ENCODE measurements around the gene RAB6B. TPM values are rescaled to one million over a fixed set of nuclear protein-coding genes. Genes with fewer than 3 reads are reported as not detected.

The RAB6B gene
- total RNA-seq, 1 donor from 2014 or later, result 1.6 TPM

GRCh38 chr3:133915685-133916658 lies 20.3 kb upstream of the RAB6B start:
- Histone ChIP-seq H3K27me3 (ENCODE audit: control insufficient read depth in 3 of 3, insufficient read depth in 3 of 3, low read length in 3 of 3) (peaks cover 0 to 12% (median 4%) of the 10 kb centered on the region in 3 donors), H3K27ac (ENCODE audit: low read depth, low read length) (no peak overlapping the region), H3K4me3 (ENCODE audit: low read length in 3 of 3) (no peak overlapping the region), H3K9ac (ENCODE audit: low read depth in 1 of 3, low read length in 3 of 3) (no peak overlapping the region), H3K4me1 (ENCODE audit: control insufficient read depth in 3 of 3, insufficient read depth in 3 of 3, low read length in 3 of 3) (no peaks in the 10 kb centered on the region), H3K36me3 (ENCODE audit: control insufficient read depth in 3 of 3, insufficient read depth in 3 of 3, low read length in 3 of 3) (no peaks in the 10 kb centered on the region), H3K9me3 (ENCODE audit: control insufficient read depth in 3 of 3, low read length in 3 of 3) (no peaks in the 10 kb centered on the region)

GRCh38 chr3:133914839-133915600 lies 19.3 kb upstream of the RAB6B start:
- H3K27me3 ChIP-seq (ENCODE audit: control insufficient read depth in 3 of 3, insufficient read depth in 3 of 3, low read length in 3 of 3), result peaks cover 0 to 12% (median 4%) of the 10 kb centered on the region in 3 donors
- no peaks in the 10 kb centered on the region for H3K4me1 ChIP-seq (ENCODE audit: control insufficient read depth in 3 of 3, insufficient read depth in 3 of 3, low read length in 3 of 3)
- no peak overlapping the region for H3K27ac ChIP-seq (ENCODE audit: low read depth, low read length)
- no peaks in the 10 kb centered on the region for H3K36me3 ChIP-seq (ENCODE audit: control insufficient read depth in 3 of 3, insufficient read depth in 3 of 3, low read length in 3 of 3)
- H3K9ac ChIP-seq (ENCODE audit: low read depth in 1 of 3, low read length in 3 of 3), result no peak overlapping the region
- H3K9me3 ChIP-seq (ENCODE audit: control insufficient read depth in 3 of 3, low read length in 3 of 3), result no peaks in the 10 kb centered on the region
- H3K4me3 ChIP-seq (ENCODE audit: low read length in 3 of 3), result no peak overlapping the region

- no peaks in the 10 kb centered on the region for H3K36me3 ChIP-seq (ENCODE audit: control insufficient read depth in 3 of 3, insufficient read depth in 3 of 3, low read length in 3 of 3)
Observed at GRCh38 chr3:133910422-133910821, 14.7 kb upstream of the RAB6B start.

GRCh38 chr3:133905376-133905775 lies 9.7 kb upstream of the RAB6B start:
- Histone ChIP-seq H3K4me1 (ENCODE audit: control insufficient read depth in 3 of 3, insufficient read depth in 3 of 3, low read length in 3 of 3) (no peaks in the 10 kb centered on the region), H3K36me3 (ENCODE audit: control insufficient read depth in 3 of 3, insufficient read depth in 3 of 3, low read length in 3 of 3) (no peaks in the 10 kb centered on the region), H3K9me3 (ENCODE audit: control insufficient read depth in 3 of 3, low read length in 3 of 3) (no peaks in the 10 kb centered on the region), H3K4me3 (ENCODE audit: low read length in 3 of 3) (no peak overlapping the region), H3K27me3 (ENCODE audit: control insufficient read depth in 3 of 3, insufficient read depth in 3 of 3, low read length in 3 of 3) (no peaks in the 10 kb centered on the region), H3K27ac (ENCODE audit: low read depth, low read length) (no peak overlapping the region), H3K9ac (ENCODE audit: low read depth in 1 of 3, low read length in 3 of 3) (no peak overlapping the region)

More at GRCh38 chr3:133910422-133910821, 14.7 kb upstream of the RAB6B start:
- H3K9me3 ChIP-seq (ENCODE audit: control insufficient read depth in 3 of 3, low read length in 3 of 3), result no peaks in the 10 kb centered on the region
- no peak overlapping the region for H3K4me3 ChIP-seq (ENCODE audit: low read length in 3 of 3)
- H3K9ac ChIP-seq (ENCODE audit: low read depth in 1 of 3, low read length in 3 of 3), result no peak overlapping the region
- H3K4me1 ChIP-seq (ENCODE audit: control insufficient read depth in 3 of 3, insufficient read depth in 3 of 3, low read length in 3 of 3), result no peaks in the 10 kb centered on the region
- peaks cover 0 to 4% (median 0%) of the 10 kb centered on the region in 3 donors for H3K27me3 ChIP-seq (ENCODE audit: control insufficient read depth in 3 of 3, insufficient read depth in 3 of 3, low read length in 3 of 3)
- no peak overlapping the region for H3K27ac ChIP-seq (ENCODE audit: low read depth, low read length)

- Histone ChIP-seq H3K4me3 (ENCODE audit: low read length in 3 of 3) (no peak overlapping the region), H3K9ac (ENCODE audit: low read depth in 1 of 3, low read length in 3 of 3) (no peak overlapping the region), H3K27me3 (ENCODE audit: control insufficient read depth in 3 of 3, insufficient read depth in 3 of 3, low read length in 3 of 3) (no peaks in the 10 kb centered on the region), H3K4me1 (ENCODE audit: control insufficient read depth in 3 of 3, insufficient read depth in 3 of 3, low read length in 3 of 3) (no peaks in the 10 kb centered on the region), H3K36me3 (ENCODE audit: control insufficient read depth in 3 of 3, insufficient read depth in 3 of 3, low read length in 3 of 3) (no peaks in the 10 kb centered on the region), H3K9me3 (ENCODE audit: control insufficient read depth in 3 of 3, low read length in 3 of 3) (no peaks in the 10 kb centered on the region), H3K27ac (ENCODE audit: low read depth, low read length) (no peak overlapping the region)
Observed at GRCh38 chr3:133901847-133902246, 6.2 kb upstream of the RAB6B start.

GRCh38 chr3:133901083-133901482 lies 5.4 kb upstream of the RAB6B start:
- no peak overlapping the region for H3K27ac ChIP-seq (ENCODE audit: low read depth, low read length)
- no peak overlapping the region for H3K4me3 ChIP-seq (ENCODE audit: low read length in 3 of 3)
- peaks cover 0 to 3% (median under 1%) of the 10 kb centered on the region in 3 donors for H3K4me1 ChIP-seq (ENCODE audit: control insufficient read depth in 3 of 3, insufficient read depth in 3 of 3, low read length in 3 of 3)
- H3K9me3 ChIP-seq (ENCODE audit: control insufficient read depth in 3 of 3, low read length in 3 of 3), result no peaks in the 10 kb centered on the region
- H3K36me3 ChIP-seq (ENCODE audit: control insufficient read depth in 3 of 3, insufficient read depth in 3 of 3, low read length in 3 of 3), result no peaks in the 10 kb centered on the region
- H3K9ac ChIP-seq (ENCODE audit: low read depth in 1 of 3, low read length in 3 of 3), result no peak overlapping the region
- H3K27me3 ChIP-seq (ENCODE audit: control insufficient read depth in 3 of 3, insufficient read depth in 3 of 3, low read length in 3 of 3), result peaks cover 3 to 5% (median 4%) of the 10 kb centered on the region in 3 donors

GRCh38 chr3:133899311-133899710 lies 3.6 kb upstream of the RAB6B start:
- H3K36me3 ChIP-seq (ENCODE audit: control insufficient read depth in 3 of 3, insufficient read depth in 3 of 3, low read length in 3 of 3), result no peaks in the 10 kb centered on the region
- H3K27ac ChIP-seq (ENCODE audit: low read depth, low read length), result no peak overlapping the region

GRCh38 chr3:133897547-133897946 lies 1.9 kb upstream of the RAB6B start:
- Histone ChIP-seq H3K9me3 (ENCODE audit: control insufficient read depth in 3 of 3, low read length in 3 of 3) (no peaks in the 10 kb centered on the region), H3K36me3 (ENCODE audit: control insufficient read depth in 3 of 3, insufficient read depth in 3 of 3, low read length in 3 of 3) (no peaks in the 10 kb centered on the region), H3K4me1 (ENCODE audit: control insufficient read depth in 3 of 3, insufficient read depth in 3 of 3, low read length in 3 of 3) (peaks cover 3 to 9% (median 4%) of the 10 kb centered on the region in 3 donors), H3K27me3 (ENCODE audit: control insufficient read depth in 3 of 3, insufficient read depth in 3 of 3, low read length in 3 of 3) (peaks cover 3 to 12% (median 12%) of the 10 kb centered on the region in 3 donors), H3K27ac (ENCODE audit: low read depth, low read length) (no peak overlapping the region), H3K9ac (ENCODE audit: low read depth in 1 of 3, low read length in 3 of 3) (no peak overlapping the region), H3K4me3 (ENCODE audit: low read length in 3 of 3) (no peak overlapping the region)

More at GRCh38 chr3:133899311-133899710, 3.6 kb upstream of the RAB6B start:
- Histone ChIP-seq H3K9ac (ENCODE audit: low read depth in 1 of 3, low read length in 3 of 3) (no peak overlapping the region), H3K4me3 (ENCODE audit: low read length in 3 of 3) (no peak overlapping the region), H3K4me1 (ENCODE audit: control insufficient read depth in 3 of 3, insufficient read depth in 3 of 3, low read length in 3 of 3) (peaks cover 3 to 9% (median 4%) of the 10 kb centered on the region in 3 donors), H3K9me3 (ENCODE audit: control insufficient read depth in 3 of 3, low read length in 3 of 3) (no peaks in the 10 kb centered on the region), H3K27me3 (ENCODE audit: control insufficient read depth in 3 of 3, insufficient read depth in 3 of 3, low read length in 3 of 3) (peaks cover 3 to 12% (median 8%) of the 10 kb centered on the region in 3 donors)

GRCh38 chr3:133896002-133896761 lies 500 bp upstream of the RAB6B start:
- Histone ChIP-seq H3K27me3 (ENCODE audit: control insufficient read depth in 3 of 3, insufficient read depth in 3 of 3, low read length in 3 of 3) (peaks cover 3 to 16% (median 12%) of the 10 kb centered on the region in 3 donors), H3K9me3 (ENCODE audit: control insufficient read depth in 3 of 3, low read length in 3 of 3) (no peaks in the 10 kb centered on the region), H3K4me3 (ENCODE audit: low read length in 3 of 3) (peak overlapping the region; percentile 71 to 77 (median 75)), H3K36me3 (ENCODE audit: control insufficient read depth in 3 of 3, insufficient read depth in 3 of 3, low read length in 3 of 3) (no peaks in the 10 kb centered on the region), H3K27ac (ENCODE audit: low read depth, low read length) (no peak overlapping the region), H3K9ac (ENCODE audit: low read depth in 1 of 3, low read length in 3 of 3) (peak overlapping the region; percentile 64 to 79 (median 74)), H3K4me1 (ENCODE audit: control insufficient read depth in 3 of 3, insufficient read depth in 3 of 3, low read length in 3 of 3) (peaks cover 3 to 9% (median 4%) of the 10 kb centered on the region in 3 donors)
